Measurements from ENCODE around the gene GPR152. TPM values are rescaled to one million over a fixed set of nuclear protein-coding genes. Genes with fewer than 3 reads are reported as not detected.

Gene GPR152
- total RNA-seq, 2 donors from 2014 or later: not detected

DNA sequence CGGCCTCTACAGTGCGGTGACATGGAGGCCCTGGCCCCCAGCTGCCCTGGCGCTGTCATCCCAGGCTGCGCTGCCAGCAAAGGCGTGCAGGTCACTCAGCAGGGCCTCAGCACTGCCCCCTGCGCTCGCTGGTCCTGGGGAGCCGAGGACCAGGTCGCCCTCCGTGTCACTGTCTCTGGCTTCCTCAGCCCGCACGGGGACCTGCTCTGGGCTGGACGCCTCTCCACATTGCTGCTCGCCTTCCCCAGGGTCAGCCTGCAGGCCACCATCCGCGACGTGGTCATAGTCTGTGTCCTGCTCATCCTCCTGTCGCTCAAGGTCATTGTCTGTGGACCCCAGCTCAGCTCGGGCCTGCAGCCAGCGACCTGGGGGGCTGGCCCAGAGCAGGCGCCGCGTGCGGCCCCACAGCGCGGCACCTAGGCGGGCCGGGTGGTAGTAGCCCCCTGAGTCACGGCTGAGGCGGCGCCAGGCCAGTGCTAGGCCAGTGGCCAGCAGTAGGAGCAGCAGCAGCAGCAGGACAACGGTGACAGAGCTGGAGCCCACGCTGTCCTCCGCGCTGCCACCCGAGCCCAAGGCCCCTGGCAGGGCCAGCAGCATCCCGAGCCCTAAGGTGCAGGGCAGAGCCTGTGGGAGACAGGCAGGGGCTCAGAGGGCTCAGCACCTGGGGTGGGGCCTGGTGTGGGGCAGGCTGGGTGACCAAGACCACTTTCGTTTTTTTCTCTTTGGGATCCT lies 16.6 kb downstream of the GPR152 start:
- Histone ChIP-seq H3K4me3 (no peak overlapping the region), H3K4me1 (replicated peaks) (peaks cover 1% of the 10 kb centered on the region), H3K36me3 (peaks cover 12 to 16% of the 10 kb centered on the region in 2 donors), H3K27me3 (replicated peaks; ENCODE audit: insufficient read depth) (no peaks in the 10 kb centered on the region), H3K9me3 (no peaks in the 10 kb centered on the region), H3K27ac (no peak overlapping the region)
- 85% methylated on average over 34 of the region's 38 CpGs for WGBS
- intact Hi-C loops (cut with DNase I): no loop called here
- TF ChIP-seq, protein P1, sequence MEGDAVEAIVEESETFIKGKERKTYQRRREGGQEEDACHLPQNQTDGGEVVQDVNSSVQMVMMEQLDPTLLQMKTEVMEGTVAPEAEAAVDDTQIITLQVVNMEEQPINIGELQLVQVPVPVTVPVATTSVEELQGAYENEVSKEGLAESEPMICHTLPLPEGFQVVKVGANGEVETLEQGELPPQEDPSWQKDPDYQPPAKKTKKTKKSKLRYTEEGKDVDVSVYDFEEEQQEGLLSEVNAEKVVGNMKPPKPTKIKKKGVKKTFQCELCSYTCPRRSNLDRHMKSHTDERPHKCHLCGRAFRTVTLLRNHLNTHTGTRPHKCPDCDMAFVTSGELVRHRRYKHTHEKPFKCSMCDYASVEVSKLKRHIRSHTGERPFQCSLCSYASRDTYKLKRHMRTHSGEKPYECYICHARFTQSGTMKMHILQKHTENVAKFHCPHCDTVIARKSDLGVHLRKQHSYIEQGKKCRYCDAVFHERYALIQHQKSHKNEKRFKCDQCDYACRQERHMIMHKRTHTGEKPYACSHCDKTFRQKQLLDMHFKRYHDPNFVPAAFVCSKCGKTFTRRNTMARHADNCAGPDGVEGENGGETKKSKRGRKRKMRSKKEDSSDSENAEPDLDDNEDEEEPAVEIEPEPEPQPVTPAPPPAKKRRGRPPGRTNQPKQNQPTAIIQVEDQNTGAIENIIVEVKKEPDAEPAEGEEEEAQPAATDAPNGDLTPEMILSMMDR (IDR thresholded peaks at IDR 0.05): no peak
- TF ChIP-seq POLR2AphosphoS5 (IDR thresholded peaks at IDR 0.05) (no peak), POLR2A (IDR thresholded peaks at IDR 0.05) (no peak)
- DNase-seq (ENCODE audit: low spot score): no peak

DNA sequence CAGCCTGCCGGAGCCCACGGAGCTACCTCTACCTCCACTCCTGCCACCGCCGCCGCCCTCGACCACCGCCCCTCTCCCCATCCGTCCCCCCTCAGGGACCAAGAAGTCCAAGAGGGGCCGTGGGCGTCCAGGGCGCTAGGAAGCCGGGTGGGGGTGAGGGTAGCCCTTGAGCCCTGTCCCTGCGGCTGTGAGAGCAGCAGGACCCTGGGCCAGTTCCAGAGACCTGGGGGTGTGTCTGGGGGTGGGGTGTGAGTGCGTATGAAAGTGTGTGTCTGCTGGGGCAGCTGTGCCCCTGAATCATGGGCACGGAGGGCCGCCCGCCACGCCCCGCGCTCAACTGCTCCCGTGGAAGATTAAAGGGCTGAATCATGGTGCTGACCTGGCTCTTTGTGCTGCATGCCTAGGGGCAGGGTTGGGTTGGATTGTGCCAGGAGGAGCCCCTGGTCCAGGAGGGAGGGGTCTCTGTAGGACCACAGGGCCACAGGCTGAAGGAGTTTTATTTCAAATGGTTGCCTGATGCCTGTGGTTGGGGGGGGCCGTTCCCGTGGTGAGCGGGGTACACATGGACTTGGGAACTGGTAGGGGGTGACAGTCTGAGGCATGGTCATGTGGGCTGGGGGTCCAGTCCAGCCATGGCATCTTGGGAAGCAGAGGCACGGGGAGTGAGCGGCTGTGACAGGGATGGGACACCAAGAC lies 17.4 kb downstream of the GPR152 start:
- peaks cover 12 to 16% of the 10 kb centered on the region in 2 donors for H3K36me3 ChIP-seq
- H3K4me3 ChIP-seq: no peak overlapping the region
- intact Hi-C loops (cut with DNase I): no loop called here
- H3K27me3 ChIP-seq (replicated peaks; ENCODE audit: insufficient read depth): no peaks in the 10 kb centered on the region
- 79% methylated on average over 26 of the region's 26 CpGs for WGBS
- TF ChIP-seq POLR2AphosphoS5 (IDR thresholded peaks at IDR 0.05) (no peak), POLR2A (IDR thresholded peaks at IDR 0.05) (no peak)
- TF ChIP-seq, protein P1 (IDR thresholded peaks at IDR 0.05): no peak
- no peaks in the 10 kb centered on the region for H3K9me3 ChIP-seq
- H3K4me1 ChIP-seq (replicated peaks): no peaks in the 10 kb centered on the region
- H3K27ac ChIP-seq: no peak overlapping the region
- DNase-seq (ENCODE audit: low spot score): no peak

DNA sequence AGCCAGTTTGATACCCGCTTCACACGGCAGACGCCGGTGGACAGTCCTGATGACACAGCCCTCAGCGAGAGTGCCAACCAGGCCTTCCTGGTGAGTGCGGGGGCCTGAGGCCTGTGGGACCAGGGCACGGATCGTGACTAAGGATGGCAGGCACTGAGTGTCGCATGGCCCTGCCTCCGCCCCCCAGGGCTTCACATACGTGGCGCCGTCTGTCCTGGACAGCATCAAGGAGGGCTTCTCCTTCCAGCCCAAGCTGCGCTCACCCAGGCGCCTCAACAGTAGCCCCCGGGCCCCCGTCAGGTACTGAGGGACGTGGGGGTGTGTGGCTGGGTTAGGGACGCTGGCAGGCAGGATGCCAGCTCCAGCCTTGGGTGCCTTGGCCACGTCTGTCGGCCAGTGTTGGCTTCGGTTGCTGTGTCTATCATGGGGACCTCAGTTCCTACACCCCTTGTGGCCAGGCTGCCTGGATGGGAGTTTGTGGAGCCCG lies 18.1 kb downstream of the GPR152 start:
- TF ChIP-seq POLR2AphosphoS5 (IDR thresholded peaks at IDR 0.05) (no peak), POLR2A (IDR thresholded peaks at IDR 0.05) (no peak)
- TF ChIP-seq, protein P1 (IDR thresholded peaks at IDR 0.05): no peak
- H3K27ac ChIP-seq: no peak overlapping the region
- 80% methylated on average over 16 of the region's 23 CpGs for WGBS
- H3K27me3 ChIP-seq (replicated peaks; ENCODE audit: insufficient read depth): no peaks in the 10 kb centered on the region
- DNase-seq (ENCODE audit: low spot score): no peak
- intact Hi-C loops (cut with DNase I): no loop called here
- H3K9me3 ChIP-seq: no peaks in the 10 kb centered on the region
- peaks cover 5% of the 10 kb centered on the region for H3K4me1 ChIP-seq (replicated peaks)
- H3K36me3 ChIP-seq: peaks cover 12 to 16% of the 10 kb centered on the region in 2 donors
- no peak overlapping the region for H3K4me3 ChIP-seq

DNA sequence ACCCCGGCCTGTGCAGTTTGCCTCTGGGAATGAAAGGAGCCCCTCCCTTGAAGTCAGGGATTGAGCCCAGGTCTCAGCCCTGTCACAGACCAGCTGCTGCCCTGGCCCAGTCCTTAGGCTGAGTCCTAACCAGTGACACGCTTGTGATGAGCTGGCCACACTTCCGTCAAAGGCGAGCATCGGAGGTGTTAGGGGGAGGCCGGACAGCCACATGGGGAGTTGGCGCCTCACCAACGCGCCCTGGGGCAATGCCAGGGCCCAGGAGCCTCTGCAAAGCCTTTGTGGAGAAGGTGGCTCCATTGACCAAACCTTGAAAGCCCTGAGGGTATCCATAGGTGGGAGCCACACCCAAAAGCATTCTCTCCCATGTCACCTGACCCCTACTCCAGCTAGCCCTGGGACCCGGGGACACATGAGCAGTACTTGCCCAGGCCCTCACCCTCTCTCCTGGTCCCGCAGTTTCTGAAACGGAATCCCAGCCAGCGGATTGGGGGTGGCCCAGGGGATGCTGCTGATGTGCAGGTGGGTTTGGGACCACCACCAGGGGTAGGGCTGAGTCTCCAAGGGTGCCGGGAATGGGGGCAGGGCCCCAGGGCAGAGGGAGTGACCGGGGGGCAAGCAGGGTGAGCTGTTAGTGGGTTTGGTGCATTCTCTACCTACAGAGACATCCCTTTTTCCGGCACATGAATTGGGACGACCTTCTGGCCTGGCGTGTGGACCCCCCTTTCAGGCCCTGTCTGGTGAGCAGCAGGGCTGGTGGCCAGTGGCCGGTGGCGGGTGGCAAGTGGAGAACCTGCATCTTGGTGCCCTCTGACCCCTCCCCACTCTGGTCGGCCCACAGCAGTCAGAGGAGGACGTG lies 18.8 kb downstream of the GPR152 start:
- H3K4me1 ChIP-seq (replicated peaks): peaks cover 10% of the 10 kb centered on the region
- intact Hi-C loops (cut with DNase I): no loop called here
- TF ChIP-seq POLR2A (IDR thresholded peaks at IDR 0.05) (no peak), POLR2AphosphoS5 (IDR thresholded peaks at IDR 0.05) (no peak)
- TF ChIP-seq, protein P1 (IDR thresholded peaks at IDR 0.05): no peak
- H3K27ac ChIP-seq: no peak overlapping the region
- peaks cover 12 to 16% of the 10 kb centered on the region in 2 donors for H3K36me3 ChIP-seq
- no peaks in the 10 kb centered on the region for H3K27me3 ChIP-seq (replicated peaks; ENCODE audit: insufficient read depth)
- no peak for DNase-seq (ENCODE audit: low spot score)
- WGBS: 83% methylated on average over 22 of the region's 22 CpGs
- H3K9me3 ChIP-seq: no peaks in the 10 kb centered on the region
- H3K4me3 ChIP-seq: no peak overlapping the region
